PC-9 (cell line): ENCODE measurements around the gene RBM45. TPM values are rescaled to one million over a fixed set of nuclear protein-coding genes. Genes with fewer than 3 reads are reported as not detected.

Experiments used
- BruUV-seq: library from RNA; stranded (reverse); fragments of 400-500 nt; replicated peaks from 2 replicates; lab custom pipeline; 2021; lab: Mats Ljungman, UMichigan
- CTCF ChIA-PET: fragments of 300-600 bp; sonication (Branson Sonifier 250); formaldehyde crosslinking; loops from one replicate; lab custom pipeline; 2022; ENCODE audit warnings: antibody characterized with exemption; lab: Charles Lee
- POLR2A ChIA-PET: fragments of 300-600 bp; sonication (Branson Sonifier 250); formaldehyde crosslinking; loops from one replicate; lab custom pipeline; 2022; ENCODE audit warnings: antibody characterized with exemption; ENCODE audit not compliant: unreplicated experiment; lab: Charles Lee
- DNase-seq, 2 experiments: peaks; one replicate each; pipeline versions ENCODE4 v3.0.0 to v3.0.0-alpha.2; 2015 to 2022; ENCODE audit warnings: mixed read lengths in 1 of 2
- H2AFZ ChIP-seq: fragments of 200-600 bp; sonication (generic); 2 replicates; pipeline ENCODE4 v1.8.1; 2017; ENCODE audit warnings: antibody characterized with exemption
- H3F3A ChIP-seq: fragments of 200-600 bp; sonication (generic); 2 replicates; pipeline ENCODE4 v1.8.1; 2017; ENCODE audit warnings: antibody characterized with exemption, mild to moderate bottlenecking, low read depth; ENCODE audit not compliant: insufficient read depth
- H3K27ac ChIP-seq: fragments of 200-600 bp; sonication (generic); 2 replicates; pipeline ENCODE4 v1.6.1; 2016; ENCODE audit warnings: mixed run types
- H3K27me3 ChIP-seq: fragments of 200-600 bp; sonication (generic); 2 replicates; pipeline ENCODE4 v1.6.1; 2016; ENCODE audit warnings: low read depth, mixed run types; ENCODE audit not compliant: insufficient read depth
- H3K36me3 ChIP-seq: fragments of 200-600 bp; sonication (generic); 2 replicates; pipeline ENCODE4 v1.6.1; 2016; ENCODE audit warnings: low read depth, mixed run types
- H3K4me1 ChIP-seq: fragments of 200-600 bp; sonication (generic); replicated peaks from 2 replicates; pipeline ENCODE4 v1.6.1; 2016; ENCODE audit warnings: mixed run types; ENCODE audit not compliant: insufficient read depth
- H3K4me2 ChIP-seq: fragments of 200-600 bp; sonication (generic); 2 replicates; pipeline ENCODE4 v1.6.1; 2017; ENCODE audit warnings: mixed run types
- H3K4me3 ChIP-seq: fragments of 200-600 bp; sonication (generic); 2 replicates; pipeline ENCODE4 v1.6.1; 2016; ENCODE audit warnings: mixed run types
- H3K79me2 ChIP-seq: fragments of 200-600 bp; sonication (generic); 2 replicates; pipeline ENCODE4 v1.6.1; 2017; ENCODE audit warnings: low read depth, mixed run types
- H3K9me2 ChIP-seq: fragments of 200-600 bp; sonication (generic); 2 replicates; pipeline ENCODE4 v1.8.1; 2017; ENCODE audit warnings: mild to moderate bottlenecking; ENCODE audit not compliant: insufficient read depth
- H3K9me3 ChIP-seq: fragments of 200-600 bp; sonication (generic); 2 replicates; pipeline ENCODE4 v1.8.1; 2016; ENCODE audit warnings: low read depth; ENCODE audit not compliant: insufficient read depth
- H4K20me1 ChIP-seq: fragments of 200-600 bp; sonication (generic); 2 replicates; pipeline ENCODE4 v1.8.1; 2017; ENCODE audit not compliant: insufficient read depth
- CTCF ChIP-seq: fragments of 200-600 bp; sonication (generic); conservative IDR thresholded peaks from 2 replicates; pipeline ENCODE4 v1.6.1; 2017; ENCODE audit warnings: mixed run types, antibody characterized with exemption, mild to moderate bottlenecking, moderate library complexity
- EZH2 ChIP-seq: fragments of 200-600 bp; sonication (generic); IDR thresholded peaks from 2 replicates; pipeline ENCODE4 v1.8.0; 2017; ENCODE audit warnings: antibody characterized with exemption, low read depth
- intact Hi-C: fragments of 100-400 bp; cut with micrococcal nuclease; formaldehyde crosslinking; loops from one replicate; pipeline ENCODE4 v1.10.0; 2022; ENCODE audit not compliant: unreplicated experiment
- total RNA-seq: library from RNA; stranded (reverse); gene quantifications from 2 replicates; pipeline ENCODE4 v1.2.3, GENCODE V29; 2021

Gene RBM45
- total RNA-seq, 1 experiment from 2014 or later: 12.6 TPM

GRCh38 chr2:178143481-178143880, 31.2 kb downstream of the RBM45 start:
- Histone ChIP-seq H3K27me3 (no peaks in the 10 kb centered on the region), H3K4me2 (no peak overlapping the region), H3K36me3 (no peaks in the 10 kb centered on the region), H3K9me3 (no peaks in the 10 kb centered on the region), H3K27ac (no peak overlapping the region), H3K9me2 (no peaks in the 10 kb centered on the region), H4K20me1 (no peaks in the 10 kb centered on the region), H3K4me3 (no peak overlapping the region), H2AFZ (no peak overlapping the region), H3K4me1 (no peaks in the 10 kb centered on the region), H3K79me2 (no peaks in the 10 kb centered on the region), H3F3A (no peaks in the 10 kb centered on the region)
- CTCF ChIA-PET: no interaction called here
- DNase-seq: no peak
- intact Hi-C loops: no loop called here
- TF ChIP-seq EZH2 (no peak), CTCF (no peak)
- no TSS peak for BruUV-seq
- POLR2A ChIA-PET: interaction anchor here (0.6 kb wide), 1 partner anchor 1556 kb away, joined by 3 read pairs; no protein-coding TSS in a partner anchor

- no TSS peak for BruUV-seq
- H2AFZ ChIP-seq: 0 out of 2 replicates have a peak overlapping the region, but pooled peaks have one; percentile 19
- ChIA-PET POLR2A (no interaction called here), CTCF (no interaction called here)
- no peak overlapping the region for H3K27ac ChIP-seq
- intact Hi-C loops: loop anchor here (2.0 kb wide), 1 partner anchor 33 kb away; no protein-coding TSS in a partner anchor
- no peak for DNase-seq
- H3F3A ChIP-seq: no peaks in the 10 kb centered on the region
- no peak overlapping the region for H3K4me3 ChIP-seq
- no peaks in the 10 kb centered on the region for H3K36me3 ChIP-seq
- H3K9me2 ChIP-seq: no peaks in the 10 kb centered on the region
- H4K20me1 ChIP-seq: no peaks in the 10 kb centered on the region
- no peaks in the 10 kb centered on the region for H3K27me3 ChIP-seq
- no peaks in the 10 kb centered on the region for H3K79me2 ChIP-seq
- H3K9me3 ChIP-seq: no peaks in the 10 kb centered on the region
- TF ChIP-seq CTCF (no peak), EZH2 (no peak)
- H3K4me1 ChIP-seq: no peaks in the 10 kb centered on the region
- no peak overlapping the region for H3K4me2 ChIP-seq
Observed at GRCh38 chr2:178152033-178152432, 39.8 kb downstream of the RBM45 start.

- intact Hi-C loops: loop anchor here (2.0 kb wide), 1 partner anchor 32 kb away; no protein-coding TSS in a partner anchor
- CTCF ChIA-PET: no interaction called here
- H3K4me2 ChIP-seq: no peak overlapping the region
Observed at GRCh38 chr2:178152542-178152941, 40.3 kb downstream of the RBM45 start.

More at GRCh38 chr2:178152542-178152941, 40.3 kb downstream of the RBM45 start:
- Histone ChIP-seq H3K4me1 (no peaks in the 10 kb centered on the region), H3K27me3 (no peaks in the 10 kb centered on the region), H3K27ac (no peak overlapping the region), H3K79me2 (no peaks in the 10 kb centered on the region), H2AFZ (0 out of 2 replicates have a peak overlapping the region, but pooled peaks have one; percentile 19), H3K36me3 (no peaks in the 10 kb centered on the region), H3K9me3 (no peaks in the 10 kb centered on the region), H3K9me2 (no peaks in the 10 kb centered on the region), H3F3A (no peaks in the 10 kb centered on the region), H4K20me1 (no peaks in the 10 kb centered on the region), H3K4me3 (no peak overlapping the region)
- BruUV-seq: no TSS peak
- POLR2A ChIA-PET: no interaction called here
- TF ChIP-seq CTCF: no peak
- TF ChIP-seq EZH2: no peak
- DNase-seq: no peak
